Uterus (tissue), 2 donors: ENCODE results near the gene OPCML.

ENCODE experiments used
- POLR2A ChIP-seq, 2 donors: fragments of 450-650 bp; IDR thresholded peaks; one replicate each; pipeline ENCODE4 v1.6.1; 2016; ENCODE audit warnings: antibody characterized with exemption in 2 of 2, mild to moderate bottlenecking in 1 of 2, moderate library complexity in 1 of 2
- TF ChIP-seq, protein P1 (sequence below), 4 experiments: fragments of 200-600 bp in 2 of 4; fragments of 450-650 bp in 2 of 4; sonication (generic) in 2 of 4; IDR thresholded peaks; one replicate each; pipeline ENCODE4 v1.5.1; 2016 to 2019; ENCODE audit warnings: antibody characterized with exemption in 4 of 4, mild to moderate bottlenecking in 2 of 4, moderate library complexity in 1 of 4

- no peak for TF ChIP-seq POLR2A (IDR thresholded peaks at IDR 0.05)
- TF ChIP-seq, protein P1, sequence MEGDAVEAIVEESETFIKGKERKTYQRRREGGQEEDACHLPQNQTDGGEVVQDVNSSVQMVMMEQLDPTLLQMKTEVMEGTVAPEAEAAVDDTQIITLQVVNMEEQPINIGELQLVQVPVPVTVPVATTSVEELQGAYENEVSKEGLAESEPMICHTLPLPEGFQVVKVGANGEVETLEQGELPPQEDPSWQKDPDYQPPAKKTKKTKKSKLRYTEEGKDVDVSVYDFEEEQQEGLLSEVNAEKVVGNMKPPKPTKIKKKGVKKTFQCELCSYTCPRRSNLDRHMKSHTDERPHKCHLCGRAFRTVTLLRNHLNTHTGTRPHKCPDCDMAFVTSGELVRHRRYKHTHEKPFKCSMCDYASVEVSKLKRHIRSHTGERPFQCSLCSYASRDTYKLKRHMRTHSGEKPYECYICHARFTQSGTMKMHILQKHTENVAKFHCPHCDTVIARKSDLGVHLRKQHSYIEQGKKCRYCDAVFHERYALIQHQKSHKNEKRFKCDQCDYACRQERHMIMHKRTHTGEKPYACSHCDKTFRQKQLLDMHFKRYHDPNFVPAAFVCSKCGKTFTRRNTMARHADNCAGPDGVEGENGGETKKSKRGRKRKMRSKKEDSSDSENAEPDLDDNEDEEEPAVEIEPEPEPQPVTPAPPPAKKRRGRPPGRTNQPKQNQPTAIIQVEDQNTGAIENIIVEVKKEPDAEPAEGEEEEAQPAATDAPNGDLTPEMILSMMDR (IDR thresholded peaks at IDR 0.05), result no peak
Observed at GRCh38 chr11:133548641-133549040, 16.3 kb upstream of the OPCML start.
